ENCODE measurements around the gene RELL2.

DNA sequence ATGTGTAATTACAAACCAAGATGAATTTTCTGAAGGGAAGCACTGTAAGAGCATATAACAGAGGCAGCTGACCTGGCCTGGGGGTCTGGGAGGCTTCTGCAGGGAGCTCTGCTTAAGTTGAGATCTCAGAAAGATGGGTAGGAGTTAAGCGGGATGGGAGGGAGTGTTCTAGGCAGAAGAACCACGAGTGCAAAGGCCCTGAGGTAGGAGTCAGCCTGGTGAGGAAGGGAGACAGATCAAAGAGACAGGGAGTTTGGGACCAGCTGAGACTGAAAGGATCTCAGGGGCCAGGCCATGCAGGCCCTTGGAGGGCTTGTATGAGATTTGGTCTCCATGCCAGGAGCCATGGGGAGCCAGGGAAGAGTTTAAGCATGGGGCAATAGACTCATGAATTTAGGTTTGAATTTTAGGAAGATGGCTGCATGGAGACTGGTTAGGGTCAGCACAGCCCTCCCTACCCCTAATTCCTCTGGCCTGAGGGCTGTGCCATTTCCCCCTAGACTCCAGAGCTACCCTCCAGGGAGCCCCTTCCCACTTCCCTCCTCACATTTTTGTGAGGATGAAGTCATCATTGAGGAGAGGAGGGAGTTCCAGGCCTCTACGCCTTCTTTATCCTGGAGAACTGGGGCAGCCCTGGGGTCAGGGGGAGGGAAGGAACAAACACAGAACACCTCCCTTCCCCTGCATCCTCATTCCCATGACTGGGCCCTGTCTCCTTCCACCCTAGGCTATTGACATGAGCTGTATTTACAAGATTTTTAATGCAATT, 50.0 kb downstream of the RELL2 start:
- no peak for TF ChIP-seq CTCF (IDR thresholded peaks at IDR 0.05)
- no peak for TF ChIP-seq POLR2AphosphoS5 (IDR thresholded peaks at IDR 0.05)

All from sigmoid colon (tissue), 4 donors.